HL-60 (cell line): Measurements from ENCODE around the gene TOX2.

Source experiments
- DNase-seq, 2 experiments: peaks; one replicate each; pipeline ENCODE4 v3.0.0-alpha.2; 2010 to 2020; ENCODE audit warnings: low read depth in 1 of 2, low spot score in 1 of 2
- H3K27ac ChIP-seq: fragments of 250-450 bp; sonication (Bioruptor Pico); replicated peaks from 2 replicates; pipeline ENCODE4 v1.5.1; 2020; ENCODE audit warnings: mild to moderate bottlenecking, moderate library complexity
- H3K27me3 ChIP-seq: fragments of 250-450 bp; sonication (Bioruptor Pico); 2 replicates; pipeline ENCODE4 v1.5.1; 2021; ENCODE audit warnings: mild to moderate bottlenecking, moderate library complexity; ENCODE audit not compliant: insufficient read depth, poor library complexity, severe bottlenecking
- H3K4me3 ChIP-seq: replicated peaks from 2 replicates; pipeline ENCODE4 v1.5.1; 2011; ENCODE audit warnings: mild to moderate bottlenecking, control low read depth, low read length; ENCODE audit not compliant: insufficient read depth
- GABPA ChIP-seq: IDR thresholded peaks from 2 replicates; pipeline ENCODE4 v1.6.1; 2012; ENCODE audit warnings: low read depth
- POLR2AphosphoS5 ChIP-seq: IDR thresholded peaks from 2 replicates; pipeline ENCODE4 v1.6.1; 2012; ENCODE audit warnings: low read depth
- REST ChIP-seq: IDR thresholded peaks from 2 replicates; pipeline ENCODE4 v1.6.1; 2012; ENCODE audit warnings: low read depth; ENCODE audit not compliant: insufficient replicate concordance
- SPI1 ChIP-seq: IDR thresholded peaks from 2 replicates; pipeline ENCODE4 v1.6.1; 2012; ENCODE audit warnings: low read depth, mild to moderate bottlenecking, borderline replicate concordance
- TF ChIP-seq, protein P1 (sequence below): IDR thresholded peaks from one replicate; pipeline ENCODE4 v1.5.1; 2011; ENCODE audit warnings: low read length, control low read depth, inconsistent platforms; ENCODE audit not compliant: insufficient read depth

The TOX2 gene

DNA sequence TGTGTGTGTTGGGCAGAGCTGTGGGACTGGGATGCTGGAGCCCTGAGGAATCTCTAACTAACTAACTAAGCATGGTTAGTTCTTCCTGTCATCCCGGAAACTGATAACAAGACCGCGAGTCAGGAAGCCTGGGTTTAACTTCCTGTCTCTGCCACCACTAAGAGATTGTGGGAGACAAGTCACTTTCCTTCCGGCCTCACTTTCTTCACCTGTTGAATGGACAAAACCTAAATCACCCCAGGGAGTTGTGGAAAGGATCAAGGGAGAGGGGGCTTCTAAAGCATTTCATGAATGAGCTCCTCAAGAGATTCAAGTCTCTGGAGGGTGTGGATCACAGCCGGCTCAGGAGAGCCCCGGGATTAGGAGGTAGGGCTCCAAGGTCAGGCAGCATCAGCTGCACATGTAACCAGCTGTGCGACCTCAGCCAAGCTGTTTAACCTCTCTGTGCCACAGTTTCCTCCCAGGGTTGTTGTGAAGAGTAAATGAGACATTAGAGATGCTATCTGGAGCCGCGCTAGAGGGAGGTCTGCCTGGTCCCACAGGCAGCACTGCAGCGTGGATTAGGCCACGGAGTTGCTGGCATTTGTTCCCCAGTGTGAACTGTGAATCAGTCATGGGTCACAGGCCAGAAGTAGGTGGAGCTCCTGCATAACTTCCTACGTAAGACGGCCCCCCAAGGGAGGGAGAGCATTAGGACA, 105.1 kb downstream of the TOX2 start:
- Histone ChIP-seq H3K4me3 (no peak overlapping the region), H3K27ac (no peak overlapping the region)

DNA sequence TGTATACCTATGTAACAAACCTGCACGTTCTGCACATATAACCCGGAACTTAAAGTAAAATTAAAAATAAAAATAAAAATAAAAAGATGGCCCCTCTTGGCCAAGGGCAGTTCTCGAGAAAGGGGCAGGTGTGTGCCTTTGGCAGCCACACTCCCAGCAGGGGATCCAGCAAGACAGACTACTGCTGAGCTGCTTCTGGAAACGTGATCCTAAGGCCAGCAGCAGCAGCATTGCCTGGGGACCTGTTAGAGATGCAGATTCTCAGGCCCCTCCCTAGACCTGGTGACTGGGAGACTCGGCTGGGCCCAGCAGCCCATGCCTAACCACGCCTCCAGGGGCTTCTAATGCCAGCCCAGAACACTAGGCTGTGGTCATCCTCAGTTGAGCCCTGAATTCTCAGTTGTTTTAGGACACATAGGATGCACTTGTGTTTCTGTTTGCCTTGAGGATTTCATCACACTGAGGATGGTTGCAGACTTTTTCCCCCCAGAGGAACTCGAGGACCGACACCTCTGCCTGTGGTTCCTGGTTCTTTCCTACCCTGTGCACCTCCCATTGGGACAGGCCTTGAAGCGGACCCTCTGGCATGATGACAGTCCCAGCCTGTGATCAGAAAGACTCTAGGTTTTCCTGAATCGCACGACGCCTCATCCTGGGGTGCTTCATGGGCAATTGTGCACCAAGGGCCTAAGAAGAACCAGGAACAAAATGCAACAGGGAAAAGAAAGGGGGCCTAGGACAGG, 105.9 kb downstream of the TOX2 start:
- no peak overlapping the region for H3K27ac ChIP-seq
- DNase-seq = no peak

More for the DNA sequence above, 105.1 kb downstream of the TOX2 start:
- no peak for TF ChIP-seq POLR2AphosphoS5
- peaks cover 4% of the 10 kb centered on the region for H3K27me3 ChIP-seq
- DNase-seq = no peak

GRCh38 chr20:44021186-44021585, 106.5 kb downstream of the TOX2 start:
- peaks cover 5% of the 10 kb centered on the region for H3K27me3 ChIP-seq
- no peak overlapping the region for H3K27ac ChIP-seq
- no peak for TF ChIP-seq SPI1
- no peak for TF ChIP-seq REST
- TF ChIP-seq, protein P1, sequence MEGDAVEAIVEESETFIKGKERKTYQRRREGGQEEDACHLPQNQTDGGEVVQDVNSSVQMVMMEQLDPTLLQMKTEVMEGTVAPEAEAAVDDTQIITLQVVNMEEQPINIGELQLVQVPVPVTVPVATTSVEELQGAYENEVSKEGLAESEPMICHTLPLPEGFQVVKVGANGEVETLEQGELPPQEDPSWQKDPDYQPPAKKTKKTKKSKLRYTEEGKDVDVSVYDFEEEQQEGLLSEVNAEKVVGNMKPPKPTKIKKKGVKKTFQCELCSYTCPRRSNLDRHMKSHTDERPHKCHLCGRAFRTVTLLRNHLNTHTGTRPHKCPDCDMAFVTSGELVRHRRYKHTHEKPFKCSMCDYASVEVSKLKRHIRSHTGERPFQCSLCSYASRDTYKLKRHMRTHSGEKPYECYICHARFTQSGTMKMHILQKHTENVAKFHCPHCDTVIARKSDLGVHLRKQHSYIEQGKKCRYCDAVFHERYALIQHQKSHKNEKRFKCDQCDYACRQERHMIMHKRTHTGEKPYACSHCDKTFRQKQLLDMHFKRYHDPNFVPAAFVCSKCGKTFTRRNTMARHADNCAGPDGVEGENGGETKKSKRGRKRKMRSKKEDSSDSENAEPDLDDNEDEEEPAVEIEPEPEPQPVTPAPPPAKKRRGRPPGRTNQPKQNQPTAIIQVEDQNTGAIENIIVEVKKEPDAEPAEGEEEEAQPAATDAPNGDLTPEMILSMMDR = no peak
- TF ChIP-seq GABPA = no peak
- TF ChIP-seq POLR2AphosphoS5 = no peak
- no peak overlapping the region for H3K4me3 ChIP-seq
- no peak for DNase-seq

More for the DNA sequence above, 105.9 kb downstream of the TOX2 start:
- H3K27me3 ChIP-seq = peaks cover 5% of the 10 kb centered on the region
- TF ChIP-seq, protein P1 = no peak
- no peak for TF ChIP-seq POLR2AphosphoS5
- no peak for TF ChIP-seq SPI1
- no peak for TF ChIP-seq REST
- TF ChIP-seq GABPA = no peak
- H3K4me3 ChIP-seq = no peak overlapping the region

DNA sequence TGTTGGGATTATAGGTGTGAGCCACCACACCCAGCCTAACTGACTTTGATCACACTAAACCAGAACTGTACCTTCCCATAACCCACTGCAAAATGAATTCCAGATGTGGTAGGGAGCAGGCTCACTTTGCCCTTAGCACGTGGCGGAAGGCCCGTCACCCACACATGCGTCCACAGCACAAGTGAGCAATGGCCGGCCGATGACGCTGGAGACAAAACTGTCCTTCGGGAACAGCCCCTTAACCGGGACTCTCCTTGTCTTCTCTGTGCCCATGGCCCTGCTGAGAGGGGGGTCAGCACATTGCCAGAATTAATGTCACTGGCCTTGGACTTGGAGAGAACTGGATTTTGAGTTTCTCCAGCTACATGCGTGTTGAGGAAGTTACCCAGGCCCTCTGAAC, 107.2 kb downstream of the TOX2 start:
- Histone ChIP-seq H3K4me3 (no peak overlapping the region), H3K27me3 (peaks cover 5% of the 10 kb centered on the region), H3K27ac (no peak overlapping the region)
- DNase-seq = no peak
- no peak for TF ChIP-seq REST
- no peak for TF ChIP-seq POLR2AphosphoS5
- TF ChIP-seq SPI1 = no peak
- TF ChIP-seq GABPA = no peak
- TF ChIP-seq, protein P1 = no peak
